IMR-90 (cell line): ENCODE results near the gene KCNMA1. TPM values are rescaled to one million over a fixed set of nuclear protein-coding genes. Genes with fewer than 3 reads are reported as not detected.
A peak's percentile ranks its signal among the peaks of the same experiment; 100 is the strongest.

Experiments
- ATAC-seq: fragments of 200-7000 bp; cut with Tn5 transposase; 2 replicates; pipeline ENCODE4 v1.9.1; 2020; ENCODE audit warnings: low read depth, mild to moderate bottlenecking, moderate library complexity
- BruUV-seq: library from RNA; stranded (reverse); fragments of 400-500 nt; replicated peaks from 2 replicates; lab custom pipeline; 2021; lab: Mats Ljungman, UMichigan
- CTCF ChIA-PET: fragments of 300-600 bp; formaldehyde crosslinking; extraction: SDS; loops from one replicate; lab custom pipeline; 2021; ENCODE audit warnings: antibody characterized with exemption; lab: Yijun Ruan, JAX
- POLR2A ChIA-PET: fragments of 300-600 bp; sonication (Branson Sonifier 250); formaldehyde crosslinking; loops from one replicate; lab custom pipeline; 2022; ENCODE audit warnings: antibody characterized with exemption; ENCODE audit not compliant: unreplicated experiment; lab: Charles Lee
- DNase-seq: peaks from one replicate; pipeline ENCODE4 v3.0.0; 2013
- H2AFZ ChIP-seq: replicated peaks from 2 replicates; pipeline ENCODE3; 2013; ENCODE audit warnings: low read length, mild to moderate bottlenecking; ENCODE audit not compliant: poor library complexity
- H2AK5ac ChIP-seq: 2 replicates; pipeline ENCODE4 v1.6.1; 2013; ENCODE audit warnings: low read depth, low read length, inconsistent platforms
- H2AK9ac ChIP-seq: replicated peaks from 2 replicates; pipeline ENCODE3; 2013; ENCODE audit warnings: mild to moderate bottlenecking, low read depth, low read length, moderate library complexity; ENCODE audit not compliant: poor library complexity
- H2BK120ac ChIP-seq: 2 replicates; pipeline ENCODE4 v1.6.1; 2013; ENCODE audit warnings: low read depth, low read length, inconsistent platforms
- H2BK15ac ChIP-seq: 3 replicates; pipeline ENCODE4 v1.6.1; 2013; ENCODE audit warnings: low read depth, low read length, inconsistent platforms
- H2BK20ac ChIP-seq: 2 replicates; pipeline ENCODE4 v1.6.1; 2013; ENCODE audit warnings: low read depth, mild to moderate bottlenecking, inconsistent platforms, low read length, moderate library complexity
- H2BK5ac ChIP-seq: 2 replicates; pipeline ENCODE4 v1.6.1; 2013; ENCODE audit warnings: mild to moderate bottlenecking, low read depth, low read length, inconsistent platforms; ENCODE audit not compliant: poor library complexity, severe bottlenecking
- H3K14ac ChIP-seq: replicated peaks from 2 replicates; pipeline ENCODE4 v1.6.1; 2013; ENCODE audit warnings: low read depth, low read length, inconsistent platforms
- H3K18ac ChIP-seq: 2 replicates; pipeline ENCODE4 v1.6.1; 2013; ENCODE audit warnings: low read depth, low read length, control low read depth
- H3K23ac ChIP-seq: 2 replicates; pipeline ENCODE4 v1.6.1; 2013; ENCODE audit warnings: low read depth, low read length, inconsistent platforms
- H3K27ac ChIP-seq: 2 replicates; pipeline ENCODE4 v1.5.1; 2013; ENCODE audit warnings: mild to moderate bottlenecking, control low read depth, low read length; ENCODE audit not compliant: insufficient read depth
- H3K27me3 ChIP-seq: 2 replicates; pipeline ENCODE4 v1.6.1; 2013; ENCODE audit warnings: low read length; ENCODE audit not compliant: control insufficient read depth, insufficient read depth
- H3K36me3 ChIP-seq: 2 replicates; pipeline ENCODE4 v1.6.1; 2013; ENCODE audit warnings: low read length, mixed read lengths; ENCODE audit not compliant: control insufficient read depth, insufficient read depth
- H3K4ac ChIP-seq: 2 replicates; pipeline ENCODE4 v1.6.1; 2013; ENCODE audit warnings: low read depth, low read length, inconsistent platforms
- H3K4me1 ChIP-seq: 2 replicates; pipeline ENCODE4 v1.6.1; 2013; ENCODE audit warnings: low read length, mixed read lengths; ENCODE audit not compliant: control insufficient read depth, insufficient read depth
- H3K4me2 ChIP-seq: 2 replicates; pipeline ENCODE4 v1.6.1; 2013; ENCODE audit warnings: low read depth, mild to moderate bottlenecking, control low read depth, low read length, moderate library complexity
- H3K4me3 ChIP-seq: 2 replicates; pipeline ENCODE4 v1.5.1; 2013; ENCODE audit warnings: low read depth, mild to moderate bottlenecking, control low read depth, low read length, moderate library complexity; ENCODE audit not compliant: insufficient read depth
- H3K56ac ChIP-seq: 2 replicates; pipeline ENCODE4 v1.6.1; 2013; ENCODE audit warnings: low read length, inconsistent platforms; ENCODE audit not compliant: insufficient read depth; ENCODE audit errors: extremely low read depth
- H3K79me1 ChIP-seq, 2 experiments: 2 replicates each; pipeline ENCODE4 v1.6.1; 2013; ENCODE audit warnings: low read length in 2 of 2, inconsistent platforms in 1 of 2, low read depth in 1 of 2
- H3K9ac ChIP-seq: 2 replicates; pipeline ENCODE4 v1.6.1; 2013; ENCODE audit warnings: low read depth, low read length, control low read depth
- H3K9me1 ChIP-seq: 2 replicates; pipeline ENCODE4 v1.6.1; 2013; ENCODE audit warnings: low read length, inconsistent platforms; ENCODE audit not compliant: insufficient read depth
- H3K9me3 ChIP-seq: 2 replicates; pipeline ENCODE4 v1.6.1; 2013; ENCODE audit warnings: low read length; ENCODE audit not compliant: control insufficient read depth, insufficient read depth
- H4K20me1 ChIP-seq: 2 replicates; pipeline ENCODE4 v1.6.1; 2013; ENCODE audit warnings: low read length, inconsistent platforms; ENCODE audit not compliant: insufficient read depth
- H4K5ac ChIP-seq: 2 replicates; pipeline ENCODE4 v1.6.1; 2013; ENCODE audit warnings: mild to moderate bottlenecking, low read depth, low read length, control low read depth
- H4K8ac ChIP-seq, 2 experiments: 2 replicates each; pipeline ENCODE4 v1.6.1; 2013; ENCODE audit warnings: low read depth in 2 of 2, low read length in 2 of 2, control low read depth in 1 of 2, inconsistent platforms in 1 of 2
- H4K91ac ChIP-seq: 2 replicates; pipeline ENCODE4 v1.6.1; 2013; ENCODE audit warnings: low read depth, low read length, inconsistent platforms; ENCODE audit not compliant: insufficient read depth
- BHLHE40 ChIP-seq: fragments of 150-350 bp; IDR thresholded peaks from 2 replicates; pipeline ENCODE4 v1.6.1; 2016; ENCODE audit warnings: mild to moderate bottlenecking, low read depth, low read length
- CHD1 ChIP-seq: IDR thresholded peaks from 2 replicates; pipeline ENCODE4 v1.6.1; 2012; ENCODE audit warnings: low read depth, low read length, improper control_type of control experiment
- CTCF ChIP-seq: conservative IDR thresholded peaks from 2 replicates; pipeline ENCODE4 v1.5.1; 2012; ENCODE audit warnings: mild to moderate bottlenecking, low read depth, low read length, improper control_type of control experiment
- ELK1 ChIP-seq: fragments of 150-350 bp; IDR thresholded peaks from 2 replicates; pipeline ENCODE4 v1.6.1; 2016; ENCODE audit warnings: low read depth, mild to moderate bottlenecking, low read length, moderate library complexity, borderline replicate concordance
- FOS ChIP-seq: fragments of 150-350 bp; IDR thresholded peaks from 2 replicates; pipeline ENCODE4 v1.6.1; 2016; ENCODE audit warnings: low read depth, low read length
- MAFK ChIP-seq: IDR thresholded peaks from 2 replicates; pipeline ENCODE4 v1.6.1; 2012; ENCODE audit warnings: low read depth, low read length, improper control_type of control experiment
- MAZ ChIP-seq: IDR thresholded peaks from 2 replicates; pipeline ENCODE4 v1.6.1; 2012; ENCODE audit warnings: low read depth, mild to moderate bottlenecking, low read length, improper control_type of control experiment, moderate library complexity, borderline replicate concordance
- MXI1 ChIP-seq: IDR thresholded peaks from 2 replicates; pipeline ENCODE4 v1.6.1; 2012; ENCODE audit warnings: low read depth, mild to moderate bottlenecking, low read length, moderate library complexity, borderline replicate concordance
- NFE2L2 ChIP-seq: fragments of 150-350 bp; IDR thresholded peaks from 2 replicates; pipeline ENCODE4 v1.6.1; 2016; ENCODE audit warnings: low read depth, mild to moderate bottlenecking, low read length
- POLR2A ChIP-seq: IDR thresholded peaks from 2 replicates; pipeline ENCODE4 v1.6.1; 2012; ENCODE audit warnings: mild to moderate bottlenecking, low read depth, low read length
- RAD21 ChIP-seq: IDR thresholded peaks from 2 replicates; pipeline ENCODE4 v1.6.1; 2012; ENCODE audit warnings: low read length, improper control_type of control experiment
- RCOR1 ChIP-seq: IDR thresholded peaks from 2 replicates; pipeline ENCODE4 v1.6.1; 2012; ENCODE audit warnings: mild to moderate bottlenecking, low read length, improper control_type of control experiment; ENCODE audit not compliant: insufficient replicate concordance
- SMC3 ChIP-seq: fragments of 150-350 bp; IDR thresholded peaks from 2 replicates; pipeline ENCODE4 v1.6.1; 2016; ENCODE audit warnings: low read depth, mild to moderate bottlenecking, antibody characterized with exemption, low read length, moderate library complexity
- WGBS, 2 experiments: methylation state at CpG; one replicate each; pipeline versions ENCODE4 v1.1.5 to v1.1.7; 2013; ENCODE audit warnings: missing lambda C conversion rate in 2 of 2; ENCODE audit not compliant: insufficient read length in 1 of 2; ENCODE audit errors: extremely low coverage in 2 of 2; 5-methylcytosine and 5-hydroxymethylcytosine counted together
- dilution Hi-C: fragments of 300-500 bp; cut with HindIII; formaldehyde crosslinking; loops from one replicate; pipeline ENCODE4 v1.14.3; 2018; ENCODE audit warnings: low sequenced_read_pairs; ENCODE audit not compliant: unreplicated experiment
- in situ Hi-C: fragments of 300-500 bp; cut with MboI; formaldehyde crosslinking; loops from 3 replicates; pipeline ENCODE4 v1.14.3; 2019; ENCODE audit warnings: low sequenced_read_pairs, inconsistent platforms, mixed read lengths
- intact Hi-C: fragments of 100-400 bp; cut with micrococcal nuclease; formaldehyde crosslinking; loops from 2 replicates; pipeline ENCODE4 v1.10.0; 2022
- polyA plus RNA-seq, 3 experiments: library from polyadenylated mRNA; depleted of rRNA; stranded (reverse); fragments of >200 nt; gene quantifications; 2 replicates each; pipeline ENCODE4 v1.2.3, GENCODE V29; 2012; ENCODE audit warnings: low replicate concordance in 1 of 3
- total RNA-seq: library from RNA; depleted of rRNA; stranded (reverse); fragments of >200 nt; gene quantifications from 2 replicates; pipeline ENCODE4 v1.2.3, GENCODE V29; 2012
- TF ChIP-seq, protein P1 (sequence below): fragments of 150-350 bp; IDR thresholded peaks from 2 replicates; pipeline ENCODE4 v1.6.1; 2017; ENCODE audit warnings: mild to moderate bottlenecking, antibody characterized with exemption, low read length, low read depth

The KCNMA1 gene
- total and polyA plus RNA-seq, 2 of the 4 experiments (the other 2 are of a cell fraction) = 25.6 to 29.6 TPM

DNA sequence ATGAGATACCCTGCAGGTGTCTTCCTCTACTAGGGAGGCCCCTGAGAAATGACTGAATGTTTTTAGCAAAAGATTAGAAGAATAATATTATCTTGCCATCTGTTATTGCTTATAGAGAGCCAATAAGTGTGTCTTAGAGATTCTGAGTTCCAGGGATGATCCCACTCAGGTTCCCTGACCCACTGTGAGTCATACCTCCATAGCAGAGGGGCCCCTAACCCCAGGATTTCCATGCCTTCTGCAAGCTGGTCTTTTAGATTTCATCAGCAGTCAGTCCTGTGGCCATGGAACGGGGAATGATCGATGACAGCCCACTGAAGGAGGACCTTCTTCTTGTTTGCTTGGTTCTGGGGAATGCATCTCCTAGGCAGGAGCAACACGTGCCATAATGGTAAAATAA is 333.4 kb downstream of the KCNMA1 start:
- Histone ChIP-seq H4K91ac (no peak overlapping the region), H3K9me1 (peaks cover 14% of the 10 kb centered on the region), H3K4ac (no peak overlapping the region), H3K14ac (no peak overlapping the region), H3K9me3 (no peaks in the 10 kb centered on the region), H2BK5ac (no peak overlapping the region), H3K18ac (no peak overlapping the region), H2BK20ac (no peak overlapping the region), H2AK9ac (no peak overlapping the region), H3K9ac (no peak overlapping the region), H3K23ac (no peak overlapping the region), H2AK5ac (no peak overlapping the region), H3K27ac (no peak overlapping the region), H2BK15ac (0 out of 3 replicates have a peak overlapping the region, but pooled peaks have one; percentile 42), H3K4me3 (no peak overlapping the region), H3K56ac (no peak overlapping the region), H4K20me1 (no peaks in the 10 kb centered on the region), H3K4me2 (no peak overlapping the region), H2BK120ac (no peak overlapping the region), H3K79me1 (0 out of 4 replicates have a peak, but pooled peaks cover 0 to 4% of the 10 kb centered on the region in 2 experiments), H3K4me1 (peaks cover 22% of the 10 kb centered on the region), H3K36me3 (no peaks in the 10 kb centered on the region), H4K5ac (no peak overlapping the region), H4K8ac (no peak overlapping the region), H2AFZ (no peak overlapping the region), H3K27me3 (no peaks in the 10 kb centered on the region)
- POLR2A ChIA-PET = no interaction called here
- ATAC-seq (no peak), DNase-seq (no peak)
- dilution Hi-C loops = no loop called here
- intact Hi-C loops = loop anchor here (5.0 kb wide), 1 partner anchor 42 kb away; no protein-coding TSS in a partner anchor
- CTCF ChIA-PET = no interaction called here
- in situ Hi-C loops = no loop called here
- no CpG with 5 or more reads among the region's 3 CpGs for WGBS, 2 experiments
- BruUV-seq = no TSS peak
- TF ChIP-seq NFE2L2 (no peak), RCOR1 (no peak), MAFK (no peak), ELK1 (no peak), CTCF (no peak), SMC3 (no peak), FOS (no peak), BHLHE40 (no peak), MAZ (no peak), POLR2A (no peak), CHD1 (no peak), MXI1 (no peak), RAD21 (no peak)
- TF ChIP-seq, protein P1, sequence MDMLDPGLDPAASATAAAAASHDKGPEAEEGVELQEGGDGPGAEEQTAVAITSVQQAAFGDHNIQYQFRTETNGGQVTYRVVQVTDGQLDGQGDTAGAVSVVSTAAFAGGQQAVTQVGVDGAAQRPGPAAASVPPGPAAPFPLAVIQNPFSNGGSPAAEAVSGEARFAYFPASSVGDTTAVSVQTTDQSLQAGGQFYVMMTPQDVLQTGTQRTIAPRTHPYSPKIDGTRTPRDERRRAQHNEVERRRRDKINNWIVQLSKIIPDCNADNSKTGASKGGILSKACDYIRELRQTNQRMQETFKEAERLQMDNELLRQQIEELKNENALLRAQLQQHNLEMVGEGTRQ = no peak
